Astrocyte of the cerebellum (primary cell): Measurements from ENCODE around the gene CFAP46.
"Not testable (repeated sequence)": the region's sequence is repeated elsewhere in the genome, so short reads cannot be mapped to it uniquely, and the experiment has no call there.

Experiments used
- DNase-seq: peaks from one replicate; pipeline ENCODE4 v3.0.0-alpha.2; 2011; ENCODE audit warnings: low read depth
- H3K4me3 ChIP-seq: 2 replicates; pipeline ENCODE4 v1.5.1; 2011; ENCODE audit warnings: mild to moderate bottlenecking, low read depth, low read length, moderate library complexity
- CTCF ChIP-seq: IDR thresholded peaks from 2 replicates; pipeline ENCODE4 v1.5.1; 2012; ENCODE audit warnings: low read length, low read depth, moderate library complexity, mild to moderate bottlenecking; ENCODE audit errors: missing control alignments
- in situ Hi-C: cut with HindIII; loops from 2 replicates; pipeline ENCODE4 v1.10.0; 2017; ENCODE audit warnings: low sequenced_read_pairs

Gene CFAP46

GRCh38 chr10:132774902-132775863 is 167.2 kb downstream of the CFAP46 start:
- in situ Hi-C loops: loop anchor here (5.0 kb wide), 1 partner anchor 83 kb away; no protein-coding TSS in a partner anchor
- no peak for DNase-seq
- no peak for TF ChIP-seq CTCF
- H3K4me3 ChIP-seq: no peak overlapping the region

GRCh38 chr10:132774181-132774901 is 168.0 kb downstream of the CFAP46 start:
- no peak for TF ChIP-seq CTCF
- DNase-seq: no peak
- H3K4me3 ChIP-seq: no peak overlapping the region
- in situ Hi-C loops: loop anchor here (5.0 kb wide), 1 partner anchor 82 kb away; no protein-coding TSS in a partner anchor

GRCh38 chr10:132772816-132773215 is 169.6 kb downstream of the CFAP46 start:
- DNase-seq, H3K4me3 ChIP-seq: not testable (repeated sequence)
- in situ Hi-C loops: loop anchor here (5.0 kb wide), 1 partner anchor 81 kb away; no protein-coding TSS in a partner anchor

- TF ChIP-seq CTCF: no peak
- in situ Hi-C loops: loop anchor here (5.0 kb wide), 1 partner anchor 78 kb away; no protein-coding TSS in a partner anchor
- DNase-seq: no peak
- no peak overlapping the region for H3K4me3 ChIP-seq
Observed at GRCh38 chr10:132770061-132771021, 172.0 kb downstream of the CFAP46 start.

- in situ Hi-C loops: no loop called here
- no peak for TF ChIP-seq CTCF
- no peak overlapping the region for H3K4me3 ChIP-seq
- no peak for DNase-seq
Observed at GRCh38 chr10:132768346-132769248, 173.8 kb downstream of the CFAP46 start.

- H3K4me3 ChIP-seq: no peak overlapping the region
- DNase-seq: no peak
- in situ Hi-C loops: no loop called here
- TF ChIP-seq CTCF: no peak
Observed at GRCh38 chr10:132766291-132766690, 176.1 kb downstream of the CFAP46 start.
